Progenitor cell of endocrine pancreas (in vitro differentiated cells): Measurements from ENCODE around the gene ARFIP2. TPM values are rescaled to one million over a fixed set of nuclear protein-coding genes. Genes with fewer than 3 reads are reported as not detected.

ENCODE experiments used
- DNase-seq: peaks from one replicate; pipeline ENCODE4 v3.0.0; 2021; ENCODE audit warnings: low spot score; ENCODE audit not compliant: unreplicated experiment
- H3K27ac Mint-ChIP-seq: 2 replicates; pipeline ENCODE4 v1.8.0; 2021; ENCODE audit warnings: mild to moderate bottlenecking, moderate library complexity, mixed read lengths
- H3K27me3 Mint-ChIP-seq: 2 replicates; pipeline ENCODE4 v1.8.0; 2021; ENCODE audit warnings: mixed read lengths
- H3K36me3 Mint-ChIP-seq: 2 replicates; pipeline ENCODE4 v1.8.0; 2022; ENCODE audit warnings: mixed read lengths; ENCODE audit not compliant: insufficient read depth
- H3K4me1 Mint-ChIP-seq: 2 replicates; pipeline ENCODE4 v1.8.0; 2021; ENCODE audit warnings: low read depth, mixed read lengths
- H3K4me3 Mint-ChIP-seq: 2 replicates; pipeline ENCODE4 v1.8.0; 2021; ENCODE audit warnings: low read depth, mild to moderate bottlenecking, moderate library complexity, mixed read lengths
- H3K9me3 Mint-ChIP-seq: 2 replicates; pipeline ENCODE4 v1.8.0; 2021; ENCODE audit warnings: low read depth, mixed read lengths
- total RNA-seq: library from RNA; stranded (reverse); gene quantifications from 2 replicates; pipeline ENCODE4 v1.2.1, GENCODE V29; 2021
- TF ChIP-seq, protein P1 (sequence below): fragments of 200-600 bp; sonication (generic); IDR thresholded peaks from one replicate; pipeline ENCODE4 v1.5.0; 2021; ENCODE audit warnings: antibody characterized with exemption, mild to moderate bottlenecking; ENCODE audit not compliant: unreplicated experiment

The ARFIP2 gene
- total RNA-seq, 1 donor from 2014 or later: 78.1 TPM

- Mint-ChIP-seq H3K27me3 (peaks cover 2% of the 10 kb centered on the region), H3K9me3 (no peaks in the 10 kb centered on the region), H3K4me3 (no peak overlapping the region), H3K27ac (no peak overlapping the region), H3K4me1 (peaks cover 6% of the 10 kb centered on the region), H3K36me3 (peaks cover under 1% of the 10 kb centered on the region)
- no peak for DNase-seq
- TF ChIP-seq, protein P1, sequence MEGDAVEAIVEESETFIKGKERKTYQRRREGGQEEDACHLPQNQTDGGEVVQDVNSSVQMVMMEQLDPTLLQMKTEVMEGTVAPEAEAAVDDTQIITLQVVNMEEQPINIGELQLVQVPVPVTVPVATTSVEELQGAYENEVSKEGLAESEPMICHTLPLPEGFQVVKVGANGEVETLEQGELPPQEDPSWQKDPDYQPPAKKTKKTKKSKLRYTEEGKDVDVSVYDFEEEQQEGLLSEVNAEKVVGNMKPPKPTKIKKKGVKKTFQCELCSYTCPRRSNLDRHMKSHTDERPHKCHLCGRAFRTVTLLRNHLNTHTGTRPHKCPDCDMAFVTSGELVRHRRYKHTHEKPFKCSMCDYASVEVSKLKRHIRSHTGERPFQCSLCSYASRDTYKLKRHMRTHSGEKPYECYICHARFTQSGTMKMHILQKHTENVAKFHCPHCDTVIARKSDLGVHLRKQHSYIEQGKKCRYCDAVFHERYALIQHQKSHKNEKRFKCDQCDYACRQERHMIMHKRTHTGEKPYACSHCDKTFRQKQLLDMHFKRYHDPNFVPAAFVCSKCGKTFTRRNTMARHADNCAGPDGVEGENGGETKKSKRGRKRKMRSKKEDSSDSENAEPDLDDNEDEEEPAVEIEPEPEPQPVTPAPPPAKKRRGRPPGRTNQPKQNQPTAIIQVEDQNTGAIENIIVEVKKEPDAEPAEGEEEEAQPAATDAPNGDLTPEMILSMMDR: no peak
Measured at GRCh38 chr11:6502382-6502781, 21.3 kb upstream of the ARFIP2 start.

- Mint-ChIP-seq H3K27ac (no peak overlapping the region), H3K27me3 (peaks cover 3% of the 10 kb centered on the region), H3K36me3 (peaks cover 1% of the 10 kb centered on the region), H3K4me3 (no peak overlapping the region), H3K9me3 (no peaks in the 10 kb centered on the region), H3K4me1 (no peaks in the 10 kb centered on the region)
- no peak for DNase-seq
- TF ChIP-seq, protein P1: no peak
Measured at GRCh38 chr11:6498544-6498943, 17.4 kb upstream of the ARFIP2 start.

DNA sequence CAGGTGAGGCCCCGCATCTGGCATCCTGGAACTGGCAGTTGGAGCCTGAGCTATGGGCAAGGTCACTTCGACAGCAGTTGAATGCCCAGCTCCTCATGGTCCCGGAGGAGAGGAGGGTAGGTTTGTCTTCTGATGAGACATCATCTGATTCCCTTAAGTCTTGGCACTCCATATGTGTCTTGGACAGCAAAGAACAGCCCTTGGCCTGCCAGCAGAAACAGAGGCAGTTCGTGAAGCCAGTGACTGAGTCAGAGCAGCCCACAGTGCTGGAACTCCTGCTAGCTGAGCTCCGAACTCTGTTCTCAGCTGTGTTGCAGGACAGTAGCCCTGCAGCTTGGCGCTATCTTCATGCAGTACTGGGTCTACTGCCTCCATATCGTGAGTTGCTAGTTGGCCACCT is 17.0 kb upstream of the ARFIP2 start:
- no peak overlapping the region for H3K27ac Mint-ChIP-seq

GRCh38 chr11:6497069-6497839 is 16.1 kb upstream of the ARFIP2 start, which contains the start of gene DNHD1:
Gene DNHD1 (plus strand): TSS chr11:6497280. CDS start chr11:6498216, 936 bp downstream.
- Mint-ChIP-seq H3K36me3 (peaks cover 1% of the 10 kb centered on the region), H3K4me3 (no peak within 1 kb of the TSS), H3K9me3 (no peaks in the 10 kb centered on the region), H3K27me3 (peaks cover 3% of the 10 kb centered on the region), H3K27ac (no peak within 1 kb of the TSS), H3K4me1 (no peaks in the 10 kb centered on the region)
- TF ChIP-seq, protein P1: no peak
- no peak for DNase-seq

More for the DNA sequence above, 17.0 kb upstream of the ARFIP2 start:
- Mint-ChIP-seq H3K4me3 (no peak overlapping the region), H3K9me3 (no peaks in the 10 kb centered on the region), H3K36me3 (peaks cover 1% of the 10 kb centered on the region), H3K27me3 (peaks cover 3% of the 10 kb centered on the region), H3K4me1 (no peaks in the 10 kb centered on the region)
- no peak for DNase-seq
- TF ChIP-seq, protein P1: no peak

- Mint-ChIP-seq H3K4me1 (peaks cover 7% of the 10 kb centered on the region), H3K27me3 (no peaks in the 10 kb centered on the region), H3K36me3 (peaks cover 3% of the 10 kb centered on the region), H3K9me3 (no peaks in the 10 kb centered on the region), H3K27ac (no peak overlapping the region), H3K4me3 (no peak overlapping the region)
- DNase-seq: no peak
- TF ChIP-seq, protein P1: no peak
Measured at GRCh38 chr11:6489306-6489705, 8.2 kb upstream of the ARFIP2 start.
